HG03575 (cell line): ENCODE results near the gene FSTL1.

Experiments used
- ATAC-seq: cut with Tn5 transposase; IDR thresholded peaks from one replicate; pipeline ENCODE4 v1.9.1; 2021; ENCODE audit not compliant: unreplicated experiment, insufficient number of reproducible peaks, low FRiP score; ENCODE audit errors: extremely low read depth

The FSTL1 gene

GRCh38 chr3:120443626-120444123, 7.1 kb downstream of the FSTL1 start:
- no peak for ATAC-seq

- no peak for ATAC-seq
Observed at GRCh38 chr3:120442975-120443517, 7.7 kb downstream of the FSTL1 start.

- no peak for ATAC-seq
Observed at GRCh38 chr3:120441776-120442175, 9.0 kb downstream of the FSTL1 start.

GRCh38 chr3:120440762-120441161, 10.0 kb downstream of the FSTL1 start:
- ATAC-seq, result no peak

GRCh38 chr3:120440001-120440703, 10.6 kb downstream of the FSTL1 start:
- no peak for ATAC-seq

- ATAC-seq, result no peak
Observed at GRCh38 chr3:120438665-120439370, 12.0 kb downstream of the FSTL1 start.

GRCh38 chr3:120438216-120438615, 12.6 kb downstream of the FSTL1 start:
- no peak for ATAC-seq

GRCh38 chr3:120437559-120437958, 13.2 kb downstream of the FSTL1 start:
- no peak for ATAC-seq

GRCh38 chr3:120436523-120437050, 14.2 kb downstream of the FSTL1 start:
- ATAC-seq, result no peak

- no peak for ATAC-seq
Observed at GRCh38 chr3:120435621-120436020, 15.2 kb downstream of the FSTL1 start.

GRCh38 chr3:120433662-120434331, 17.0 kb downstream of the FSTL1 start:
- ATAC-seq, result no peak

GRCh38 chr3:120432150-120432860, 18.5 kb downstream of the FSTL1 start:
- no peak for ATAC-seq

- ATAC-seq, result no peak
Observed at GRCh38 chr3:120429921-120430361, 20.9 kb downstream of the FSTL1 start.

- no peak for ATAC-seq
Observed at GRCh38 chr3:120428924-120429323, 21.9 kb downstream of the FSTL1 start.

- ATAC-seq, result no peak
Observed at GRCh38 chr3:120427201-120427600, 23.6 kb downstream of the FSTL1 start.

GRCh38 chr3:120425572-120426250, 25.1 kb downstream of the FSTL1 start:
- no peak for ATAC-seq

- ATAC-seq, result no peak
Observed at GRCh38 chr3:120424976-120425570, 25.7 kb downstream of the FSTL1 start.

- ATAC-seq, result no peak
Observed at GRCh38 chr3:120424506-120424905, 26.3 kb downstream of the FSTL1 start.
